Measurements from ENCODE around the gene PRSS36.
"Not testable (repeated sequence)": the region's sequence is repeated elsewhere in the genome, so short reads cannot be mapped to it uniquely, and the experiment has no call there.

Gene PRSS36

DNA sequence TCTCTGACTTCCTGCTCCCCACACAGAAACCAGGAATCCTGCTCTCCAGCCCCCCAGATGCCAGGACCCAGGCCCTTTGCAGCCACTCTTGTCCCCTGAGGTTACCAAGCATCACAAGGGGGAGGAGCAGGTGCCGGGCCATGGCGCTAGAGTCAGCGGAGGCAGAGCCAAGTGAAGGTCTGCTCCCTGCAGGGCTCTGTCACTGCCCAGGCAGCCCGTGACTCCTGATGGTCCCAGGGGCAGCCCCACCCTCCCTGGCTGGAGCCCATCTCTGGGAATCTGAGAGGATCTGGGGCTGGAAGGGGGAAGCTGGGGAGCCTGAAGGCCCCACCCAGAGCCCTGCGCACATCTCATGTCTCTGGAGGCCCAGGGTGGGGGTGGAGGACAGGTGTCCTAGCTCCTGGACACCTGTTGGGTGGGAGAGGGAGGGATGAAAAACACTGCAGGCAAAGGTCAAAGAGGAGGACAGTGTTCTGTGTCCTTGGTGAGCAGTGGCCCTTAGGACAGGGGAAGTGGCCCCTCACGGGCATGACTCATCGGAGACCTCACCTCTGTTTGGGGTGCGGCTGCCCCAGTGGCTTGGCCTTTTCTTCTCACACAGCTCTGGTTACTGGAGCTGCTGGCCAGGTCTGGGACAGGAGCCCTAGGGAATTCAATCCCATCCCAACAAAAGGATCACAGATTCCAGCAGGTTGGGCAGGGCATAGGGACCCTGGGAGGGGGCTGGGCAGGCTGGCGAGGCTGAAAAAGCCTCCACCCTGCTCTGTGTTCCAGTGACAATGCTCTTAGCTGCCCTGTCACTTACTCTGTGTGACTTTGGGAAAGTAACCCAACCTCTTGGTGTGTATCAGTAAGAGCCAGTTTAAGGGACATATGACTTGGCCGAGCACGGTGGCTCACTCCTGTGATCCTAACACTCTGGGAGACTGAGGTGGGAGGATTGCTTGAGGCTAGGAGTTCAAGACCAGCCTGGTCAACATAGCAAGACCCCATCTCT lies at the start of gene PRSS36:
Gene PRSS36 (minus strand): TSS at position 173 of the 997 bp plus-strand sequence. CDS start 31 bp downstream, at position 142.
- no peak for DNase-seq (ENCODE audit: low spot score)

GRCh38 chr16:31199430-31200041 lies 49.7 kb upstream of the PRSS36 start:
- DNase-seq (ENCODE audit: low spot score): no peak

- no peak for DNase-seq (ENCODE audit: low spot score)
Measured at GRCh38 chr16:31198207-31198882, 48.5 kb upstream of the PRSS36 start.

GRCh38 chr16:31196324-31197088 lies 46.6 kb upstream of the PRSS36 start:
- no peak for DNase-seq (ENCODE audit: low spot score)

- DNase-seq (ENCODE audit: low spot score): not testable (repeated sequence)
Measured at GRCh38 chr16:31195861-31196260, 46.0 kb upstream of the PRSS36 start.

GRCh38 chr16:31194898-31195297 lies 45.0 kb upstream of the PRSS36 start:
- no peak for DNase-seq (ENCODE audit: low spot score)

GRCh38 chr16:31193874-31194273 lies 44.0 kb upstream of the PRSS36 start:
- DNase-seq (ENCODE audit: low spot score): no peak

DNA sequence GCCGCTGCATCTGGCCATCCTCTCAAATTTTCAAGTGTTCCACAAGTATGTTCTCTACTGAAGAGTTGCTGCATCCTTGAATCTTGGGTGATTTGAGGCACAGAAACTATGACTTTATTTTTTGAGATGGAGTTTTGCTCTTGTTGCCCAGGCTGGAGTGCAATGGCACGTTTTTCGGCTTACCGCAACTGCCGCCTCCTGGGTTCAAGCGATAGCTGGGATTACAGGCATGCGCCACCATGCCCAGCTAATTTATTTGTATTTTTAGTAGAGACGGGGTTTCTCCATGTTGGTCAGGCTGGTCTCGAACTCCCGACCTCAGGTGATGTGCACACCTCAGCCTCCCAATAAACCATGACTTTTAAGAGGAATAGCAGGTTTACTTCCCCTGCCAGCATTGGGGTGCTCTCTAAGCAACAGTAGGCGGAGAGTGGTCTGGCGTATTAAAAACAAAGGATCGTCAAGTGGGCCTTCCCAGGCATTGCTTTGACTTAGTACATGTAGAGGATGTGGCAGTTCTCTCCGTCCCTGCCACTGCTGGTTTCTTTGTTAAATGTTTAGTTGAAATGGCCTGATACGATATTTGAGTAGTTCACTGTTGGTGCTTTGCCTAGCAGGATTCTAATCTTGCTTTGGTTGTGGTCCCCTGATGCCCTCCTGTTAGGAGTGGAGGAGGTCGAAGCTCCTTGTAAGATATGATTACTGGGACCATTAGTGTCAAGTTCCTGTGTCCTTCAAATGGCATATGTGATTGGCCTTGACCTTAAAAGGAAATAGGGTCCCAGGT lies 43.2 kb upstream of the PRSS36 start:
- no peak for DNase-seq (ENCODE audit: low spot score)

DNA sequence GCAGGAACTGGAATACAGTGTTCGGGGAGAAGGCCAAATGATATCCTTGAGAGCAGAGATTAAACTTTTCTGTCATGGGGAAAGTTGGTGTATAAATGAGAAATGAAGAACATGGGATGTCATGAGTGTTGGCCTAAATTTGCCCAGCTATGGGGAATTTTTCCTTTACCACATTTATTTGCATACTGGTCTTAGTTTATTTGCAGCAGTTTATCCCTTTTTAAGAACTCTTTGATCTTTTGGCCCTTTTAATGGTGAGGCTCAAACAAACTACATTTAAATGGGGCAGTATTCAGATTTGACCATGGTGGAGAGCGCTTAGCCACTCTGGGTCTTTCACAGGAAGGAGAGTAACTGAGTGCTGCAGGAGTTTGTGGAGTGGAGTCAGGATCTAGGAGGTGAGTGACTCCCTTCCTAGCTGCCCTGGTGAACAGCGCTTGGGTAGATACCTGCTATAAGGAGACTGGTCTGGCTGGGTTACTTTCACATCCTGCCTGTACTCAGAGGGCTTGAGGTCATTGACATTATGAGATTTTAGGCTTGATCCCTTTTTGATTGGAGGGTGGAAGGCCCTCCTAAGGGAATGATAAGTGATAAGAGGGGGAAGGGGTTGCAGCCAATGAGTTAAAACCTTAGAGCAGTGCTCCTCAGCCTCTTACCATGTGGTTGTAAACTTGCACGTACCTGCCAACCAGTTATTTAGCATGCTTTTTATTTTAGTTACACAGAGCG lies 42.0 kb upstream of the PRSS36 start:
- DNase-seq (ENCODE audit: low spot score): no peak

DNA sequence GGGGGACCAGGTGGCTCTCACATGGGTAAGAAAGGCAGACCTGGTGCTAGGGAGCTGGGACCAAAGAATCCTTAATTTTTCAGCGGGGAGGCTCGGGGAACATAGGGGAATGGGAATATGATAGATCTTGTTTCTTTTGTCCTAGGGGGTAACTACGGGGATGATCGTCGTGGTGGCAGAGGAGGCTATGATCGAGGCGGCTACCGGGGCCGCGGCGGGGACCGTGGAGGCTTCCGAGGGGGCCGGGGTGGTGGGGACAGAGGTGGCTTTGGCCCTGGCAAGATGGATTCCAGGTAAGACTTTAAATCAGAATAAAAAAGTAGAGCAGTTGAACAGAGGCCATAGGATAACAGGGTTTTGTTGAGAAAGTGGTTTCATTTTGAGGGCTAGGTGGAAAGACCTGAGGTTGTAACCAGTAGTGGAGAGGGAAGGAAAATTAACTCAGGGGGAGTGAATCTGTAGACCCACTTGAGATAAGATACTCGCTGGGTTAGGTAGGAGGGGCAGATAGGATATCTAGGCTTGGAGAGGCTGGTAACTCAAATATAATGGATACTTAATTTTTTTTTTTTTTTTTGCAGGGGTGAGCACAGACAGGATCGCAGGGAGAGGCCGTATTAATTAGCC lies 41.1 kb upstream of the PRSS36 start:
- no peak for DNase-seq (ENCODE audit: low spot score)

GRCh38 chr16:31190061-31190460 lies 40.2 kb upstream of the PRSS36 start:
- DNase-seq (ENCODE audit: low spot score): no peak

GRCh38 chr16:31189412-31189778 lies 39.5 kb upstream of the PRSS36 start:
- no peak for DNase-seq (ENCODE audit: low spot score)

- DNase-seq (ENCODE audit: low spot score): no peak
Measured at GRCh38 chr16:31188450-31189411, 38.9 kb upstream of the PRSS36 start.

GRCh38 chr16:31187808-31188189 lies 37.9 kb upstream of the PRSS36 start:
- DNase-seq (ENCODE audit: low spot score): no peak

DNA sequence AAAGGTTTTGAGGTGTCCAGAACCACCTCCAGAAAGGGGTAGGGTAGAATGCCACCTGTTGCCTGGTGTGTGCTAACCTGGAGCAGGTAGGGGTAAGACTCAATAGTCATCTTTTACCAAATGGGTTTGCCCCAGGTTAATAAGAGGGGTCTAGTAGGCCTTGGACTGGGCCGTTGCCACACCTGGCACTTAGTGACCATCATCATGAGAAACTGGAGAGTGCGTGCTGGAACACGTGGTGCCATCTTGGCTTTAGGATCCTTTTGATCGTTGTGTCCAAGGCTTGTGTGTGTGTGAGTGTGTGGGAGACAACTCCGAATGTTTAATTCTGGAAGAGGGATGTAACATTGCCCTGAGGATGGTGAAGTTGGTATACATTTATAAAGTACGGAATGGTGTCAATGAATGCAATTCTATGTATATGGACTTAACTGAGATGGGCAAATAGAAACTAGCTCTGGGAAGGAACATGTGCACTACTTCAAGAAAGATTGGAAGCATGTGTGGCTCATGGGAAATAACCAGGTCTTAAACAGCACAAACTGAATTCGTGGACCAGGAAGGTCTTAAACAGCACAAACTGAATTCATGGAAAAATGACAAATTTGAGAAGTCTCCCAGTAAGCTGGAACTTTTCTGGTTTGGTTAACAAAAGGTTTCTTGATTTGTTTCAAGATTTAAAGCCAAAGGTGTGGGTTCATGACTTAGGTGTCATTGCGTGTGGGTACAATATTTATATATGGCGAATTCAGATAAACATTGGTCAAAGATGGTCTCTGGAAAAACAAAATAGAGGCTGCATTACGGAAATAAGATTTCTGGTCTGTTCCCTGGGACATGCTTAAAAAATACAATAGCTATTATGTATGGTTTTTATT lies 37.3 kb upstream of the PRSS36 start:
- no peak for DNase-seq (ENCODE audit: low spot score)

DNA sequence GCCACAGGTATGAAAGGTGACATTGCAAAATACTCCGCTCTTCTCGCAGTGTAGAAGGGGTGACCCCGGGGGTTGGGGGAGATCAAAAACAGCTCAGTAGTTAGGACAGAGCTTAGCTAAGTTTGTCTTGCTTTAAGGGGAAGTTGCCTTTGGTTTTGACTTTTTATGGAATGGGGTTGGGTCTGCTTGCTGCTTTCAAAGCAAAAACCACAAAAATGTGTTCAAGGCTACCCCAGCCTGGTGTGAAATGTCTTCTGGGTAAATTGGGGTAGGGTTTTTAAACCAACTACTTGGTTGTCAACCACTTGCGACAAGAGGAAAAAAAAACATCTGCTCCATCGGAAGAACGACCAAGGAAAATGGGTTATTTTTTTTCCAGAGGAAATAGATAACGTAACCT lies 36.3 kb upstream of the PRSS36 start:
- DNase-seq (ENCODE audit: low spot score): no peak

DNA sequence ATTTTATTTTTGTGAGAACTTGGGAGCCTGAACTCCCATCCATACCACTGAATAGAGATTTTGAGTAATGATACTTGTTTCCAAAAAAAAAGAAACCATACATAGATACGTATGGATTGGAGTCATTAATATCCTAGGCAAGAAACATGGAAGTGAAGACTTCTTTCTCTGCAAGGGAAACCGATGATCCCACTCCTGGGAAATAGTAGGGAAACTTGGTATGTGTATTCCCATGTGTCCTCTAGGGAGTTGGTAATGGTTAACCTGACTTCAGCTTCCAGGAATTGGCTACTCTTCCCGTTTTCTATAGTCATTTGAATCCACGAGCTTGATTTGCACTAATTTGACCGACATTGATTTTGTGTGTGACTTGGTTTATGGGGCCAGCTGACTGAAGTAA lies 35.5 kb upstream of the PRSS36 start:
- no peak for DNase-seq (ENCODE audit: low spot score)

GRCh38 chr16:31184888-31185287 lies 35.0 kb upstream of the PRSS36 start:
- DNase-seq (ENCODE audit: low spot score): no peak
